GM21737 (cell line): ENCODE results near the gene FKBP1A.
"Not testable (repeated sequence)": the region's sequence is repeated elsewhere in the genome, so short reads cannot be mapped to it uniquely, and the experiment has no call there.

Experiments
- ATAC-seq: cut with Tn5 transposase; IDR thresholded peaks from one replicate; pipeline ENCODE4 v1.9.1; 2021; ENCODE audit warnings: mild to moderate bottlenecking, moderate library complexity; ENCODE audit not compliant: unreplicated experiment

The FKBP1A gene

DNA sequence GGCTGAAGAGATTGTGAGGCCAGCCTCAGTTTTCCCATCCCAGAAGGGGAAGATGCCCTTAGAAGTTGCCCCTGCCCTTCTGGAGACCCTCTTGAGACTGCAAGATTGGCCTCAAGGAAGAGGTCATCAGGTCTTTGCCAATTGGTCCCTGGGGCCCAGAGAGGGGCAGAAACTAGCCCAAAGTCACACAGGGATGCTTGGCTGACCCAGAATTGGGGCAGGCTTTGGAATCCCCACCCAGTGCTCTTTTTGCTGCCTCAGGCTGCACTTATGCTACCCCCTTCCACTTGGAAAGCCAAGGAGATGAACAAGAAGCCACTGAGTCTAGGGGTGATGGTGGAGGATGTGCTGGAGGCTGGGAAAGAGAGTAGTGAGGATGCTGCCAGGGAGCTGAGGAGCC lies 24.9 kb upstream of the FKBP1A start:
- ATAC-seq, result no peak

- no peak for ATAC-seq
These were observed 24.4 kb upstream of the FKBP1A start for GRCh38 chr20:1417273-1417672.

- ATAC-seq, result no peak
These were observed 23.0 kb upstream of the FKBP1A start for GRCh38 chr20:1415667-1416468.

DNA sequence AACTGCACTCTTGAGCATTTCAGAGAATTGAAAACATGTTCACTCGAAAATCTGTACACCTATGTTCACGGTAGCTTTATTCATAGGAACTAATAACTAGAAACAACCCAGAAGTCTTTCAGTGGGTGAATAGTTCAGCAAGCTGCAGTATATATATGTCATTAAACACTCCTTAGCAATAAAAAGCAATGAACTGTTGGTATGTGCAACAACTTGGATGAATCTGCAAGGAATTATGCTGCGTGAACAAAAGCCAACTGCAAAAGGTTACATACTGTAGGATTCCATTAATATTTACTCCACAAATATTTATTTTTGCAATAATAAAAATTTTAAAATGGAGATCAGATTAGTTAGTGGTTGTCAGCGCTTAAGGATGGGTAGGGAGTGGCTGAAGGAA lies 22.1 kb upstream of the FKBP1A start:
- ATAC-seq, result no peak

DNA sequence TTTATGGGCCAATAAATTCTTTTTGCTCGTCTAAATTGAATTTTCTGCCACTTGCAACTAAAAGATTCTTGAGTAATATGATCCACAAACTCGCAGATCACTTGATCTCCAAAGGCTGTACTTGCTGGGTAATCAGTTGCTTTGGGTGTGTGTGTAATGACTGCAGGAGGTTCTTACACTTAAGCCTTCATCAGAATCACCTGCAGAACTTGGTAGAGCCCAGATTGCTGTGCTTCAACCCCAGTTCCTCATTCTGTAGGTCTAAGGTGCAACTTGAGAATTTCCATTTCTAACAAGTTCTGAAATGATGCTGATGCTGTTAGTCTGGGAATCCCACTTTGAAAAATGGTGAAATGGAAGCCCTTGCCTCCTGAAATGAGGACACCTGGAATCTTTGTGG lies 12.9 kb upstream of the FKBP1A start:
- ATAC-seq, result no peak

GRCh38 chr20:1403624-1404023 lies 10.8 kb upstream of the FKBP1A start:
- ATAC-seq, result no peak

DNA sequence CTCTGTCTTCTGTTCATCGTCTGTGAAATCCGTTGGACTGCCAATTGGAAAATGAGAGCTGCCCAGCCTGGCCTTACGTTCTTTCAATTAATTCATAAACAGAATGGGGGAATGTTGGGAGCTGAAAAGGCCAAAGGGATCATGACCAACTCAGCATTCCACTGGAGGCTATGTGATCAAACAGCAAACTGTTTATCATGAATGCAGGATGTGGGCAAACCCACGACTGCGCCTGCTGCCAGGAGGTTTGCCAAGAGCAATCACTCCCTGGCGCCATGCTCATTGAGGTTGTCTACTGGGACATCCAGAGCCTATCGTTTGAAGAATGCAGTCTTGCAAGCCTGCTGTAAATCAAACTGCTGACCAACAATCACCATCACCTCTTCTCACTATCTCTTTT lies 9.3 kb upstream of the FKBP1A start:
- no peak for ATAC-seq

DNA sequence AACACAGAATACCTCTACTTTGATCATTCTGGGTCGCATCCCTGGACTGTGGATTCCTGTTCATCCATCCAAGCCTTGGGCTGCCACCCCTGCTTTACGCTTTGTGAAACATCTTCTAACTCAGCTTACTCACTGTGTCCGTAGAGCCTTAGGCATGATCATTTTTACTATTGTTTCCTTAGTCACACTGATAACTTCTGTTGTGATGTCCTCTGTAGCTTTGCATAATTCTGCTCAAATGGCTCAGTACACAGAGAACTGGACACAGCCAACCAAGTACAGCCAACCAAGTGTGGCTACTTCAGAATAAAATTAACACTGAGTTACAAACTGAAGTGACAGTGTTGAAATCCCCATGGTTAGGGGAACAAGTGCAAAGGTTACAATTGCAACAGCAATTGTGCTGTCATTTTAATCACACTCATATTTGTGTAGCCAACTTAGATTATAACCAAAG lies 8.6 kb upstream of the FKBP1A start:
- no peak for ATAC-seq

- not testable (repeated sequence) for ATAC-seq
These were observed 7.0 kb upstream of the FKBP1A start for GRCh38 chr20:1399678-1400366.

DNA sequence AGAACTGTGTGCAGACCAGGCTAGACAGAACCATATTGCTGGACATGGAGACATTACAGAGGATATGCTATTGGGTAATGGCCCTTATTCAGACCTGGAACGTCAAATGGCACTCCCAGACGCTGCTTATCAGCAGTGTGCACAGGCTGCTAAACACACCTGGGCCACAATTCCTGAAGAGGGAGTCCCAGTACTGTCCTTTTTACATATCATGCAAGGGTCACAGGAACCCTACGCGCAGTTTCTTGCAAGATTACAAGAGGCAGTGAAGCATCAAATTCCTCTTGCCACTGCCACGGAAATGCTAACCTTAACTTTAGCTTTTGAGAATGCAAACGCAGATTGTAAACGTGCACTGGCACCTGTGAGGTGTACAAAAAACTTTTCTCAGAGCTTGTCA lies 5.3 kb upstream of the FKBP1A start:
- ATAC-seq, result not testable (repeated sequence)

- ATAC-seq, result no peak
These were observed 4.9 kb upstream of the FKBP1A start for GRCh38 chr20:1397710-1398109.

GRCh38 chr20:1396702-1397101 lies 3.8 kb upstream of the FKBP1A start:
- no peak for ATAC-seq

DNA sequence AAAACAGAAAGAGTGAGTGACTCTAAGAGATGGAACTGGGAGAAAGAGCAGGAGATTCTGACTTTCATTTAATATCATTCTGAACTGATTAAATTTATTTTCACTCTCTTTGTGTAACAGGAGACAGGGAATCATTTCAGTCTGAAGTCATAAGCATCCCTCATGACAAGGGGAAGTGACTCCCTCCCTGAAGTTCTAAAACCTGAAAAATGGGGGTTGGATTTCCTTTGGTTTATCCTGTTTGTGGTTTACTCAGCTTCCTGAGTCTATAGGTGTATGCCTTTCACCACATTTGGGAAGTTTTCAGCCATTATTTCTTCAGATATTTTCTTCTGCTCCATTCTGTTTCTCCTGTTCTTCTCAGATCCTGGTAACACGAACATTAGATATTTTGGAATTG lies 3.4 kb upstream of the FKBP1A start:
- no peak for ATAC-seq

GRCh38 chr20:1394686-1395085 lies 1.8 kb upstream of the FKBP1A start:
- no peak for ATAC-seq

- no peak for ATAC-seq
These were observed 641 bp upstream of the FKBP1A start for GRCh38 chr20:1393507-1393882.

DNA sequence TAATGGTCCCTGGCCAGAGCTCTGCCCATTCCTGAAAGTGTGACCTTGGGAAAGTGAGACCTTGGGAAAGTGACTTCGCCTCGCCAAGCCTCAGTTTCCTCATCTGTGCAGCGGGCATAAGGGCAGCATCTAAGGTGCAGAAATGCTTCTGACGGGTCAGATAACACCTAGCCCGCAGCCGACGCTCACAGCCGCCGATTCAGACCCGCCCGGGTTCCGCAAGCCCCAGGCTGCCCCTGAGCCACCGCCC lies 486 bp downstream of the FKBP1A start:
- no peak for ATAC-seq

DNA sequence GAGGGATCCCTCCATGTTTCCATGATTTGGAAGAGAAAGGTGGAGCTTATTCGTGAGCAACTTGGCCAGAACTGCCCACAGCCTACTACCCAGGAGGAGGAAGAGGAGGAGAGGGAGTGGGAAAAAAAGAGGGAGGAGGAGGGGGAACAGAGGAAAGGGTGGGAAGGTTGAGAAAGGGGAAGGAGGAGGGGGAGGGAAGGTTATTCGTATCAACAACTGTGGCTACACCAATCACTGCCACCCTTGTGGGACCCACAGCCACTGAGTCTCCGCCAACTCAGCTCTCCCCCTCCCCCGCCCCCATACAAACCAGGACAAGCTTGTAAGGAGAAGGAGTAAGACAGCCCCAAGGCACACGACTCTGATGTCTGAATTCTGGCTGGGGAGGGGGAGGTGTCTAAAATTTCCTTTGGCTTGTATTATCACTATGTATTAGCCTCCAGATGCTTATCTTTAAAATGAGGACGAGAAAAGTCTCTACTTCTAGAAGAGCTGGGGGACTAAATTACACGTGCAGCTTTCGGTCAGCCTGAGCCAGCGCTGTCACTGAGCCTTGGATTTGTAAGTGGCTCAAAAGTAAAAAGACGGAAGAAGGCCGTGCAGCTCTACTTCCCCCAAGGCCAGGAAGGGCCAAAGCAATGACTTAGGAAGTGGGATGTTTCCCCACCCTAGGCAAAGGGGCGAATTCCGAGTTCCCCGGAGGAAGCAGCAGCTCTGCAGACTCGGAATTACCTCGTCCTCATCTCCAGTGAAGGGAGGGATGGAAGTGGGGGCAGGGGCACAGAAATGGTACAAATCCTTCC lies 1.0 kb downstream of the FKBP1A start:
- ATAC-seq, result no peak

GRCh38 chr20:1390581-1391403 lies 2.1 kb downstream of the FKBP1A start:
- no peak for ATAC-seq

GRCh38 chr20:1389703-1390580 lies 2.9 kb downstream of the FKBP1A start:
- no peak for ATAC-seq
